ENCODE measurements around the gene PATL1.
"Not testable (repeated sequence)": the region's sequence is repeated elsewhere in the genome, so short reads cannot be mapped to it uniquely, and the experiment has no call there.

The PATL1 gene

DNA sequence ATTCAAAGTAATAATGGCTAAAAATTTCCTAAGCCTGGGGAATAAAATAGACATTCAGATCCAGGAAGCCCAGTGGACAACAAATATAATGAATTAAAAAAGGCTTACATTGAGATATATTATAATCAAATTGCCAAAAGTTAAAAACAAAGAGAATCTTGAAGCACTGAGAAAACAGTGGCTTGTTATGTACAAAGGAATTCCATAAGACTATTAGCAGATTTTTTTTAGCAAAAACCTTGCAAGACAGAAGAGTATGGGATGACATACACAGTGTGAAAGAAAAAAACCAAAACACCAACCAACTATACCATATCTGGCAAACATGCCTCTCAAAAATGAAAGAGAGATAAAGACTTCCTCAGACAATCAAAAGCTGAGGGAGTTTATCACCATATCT, 24.1 kb upstream of the PATL1 start:
- Histone ChIP-seq H3K27ac (ENCODE audit: low read depth, low read length) (no peak overlapping the region), H3K9ac (ENCODE audit: low read depth, low read length) (no peak overlapping the region), H3K36me3 (ENCODE audit: control insufficient read depth, insufficient read depth, low read length) (no peaks in the 10 kb centered on the region), H3K9me3 (ENCODE audit: control insufficient read depth, insufficient read depth, low read length) (peaks cover 18% of the 10 kb centered on the region; the same call in 1 of the 2 replicates), H3K4me1 (ENCODE audit: control insufficient read depth, insufficient read depth, low read length) (no peaks in the 10 kb centered on the region), H3K4me3 (ENCODE audit: low read depth, low read length) (no peak overlapping the region), H3K27me3 (ENCODE audit: control insufficient read depth, insufficient read depth, low read length) (no peaks in the 10 kb centered on the region)

GRCh38 chr11:59691156-59691555, 22.3 kb upstream of the PATL1 start:
- Histone ChIP-seq H3K4me3 (ENCODE audit: low read depth, low read length) (no peak overlapping the region), H3K9me3 (ENCODE audit: control insufficient read depth, insufficient read depth, low read length) (peaks cover 18% of the 10 kb centered on the region; the same call in 1 of the 2 replicates), H3K27ac (ENCODE audit: low read depth, low read length) (no peak overlapping the region), H3K4me1 (ENCODE audit: control insufficient read depth, insufficient read depth, low read length) (no peaks in the 10 kb centered on the region), H3K9ac (ENCODE audit: low read depth, low read length) (no peak overlapping the region), H3K27me3 (ENCODE audit: control insufficient read depth, insufficient read depth, low read length) (no peaks in the 10 kb centered on the region), H3K36me3 (ENCODE audit: control insufficient read depth, insufficient read depth, low read length) (no peaks in the 10 kb centered on the region)

DNA sequence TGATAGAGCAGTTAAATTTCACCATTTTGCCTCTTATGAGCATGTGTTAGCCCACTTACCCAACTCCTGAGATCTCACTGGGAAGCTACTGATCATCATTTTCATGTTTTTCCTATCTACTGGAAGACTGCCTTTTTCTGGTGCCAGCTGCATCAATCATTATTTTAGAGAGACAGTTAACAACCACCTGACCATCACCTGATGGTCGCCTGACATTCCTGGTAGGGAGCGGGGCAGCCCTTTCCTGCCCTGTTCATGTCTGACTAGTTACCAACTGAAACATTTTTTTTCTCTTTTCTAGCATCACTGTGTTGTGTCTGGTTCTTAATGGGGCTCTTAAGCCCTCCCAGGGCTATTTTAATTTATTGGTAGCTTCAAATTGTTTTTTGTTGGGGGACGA, 20.2 kb upstream of the PATL1 start:
- Histone ChIP-seq H3K27me3 (ENCODE audit: control insufficient read depth, insufficient read depth, low read length) (no peaks in the 10 kb centered on the region), H3K4me1 (ENCODE audit: control insufficient read depth, insufficient read depth, low read length) (no peaks in the 10 kb centered on the region), H3K27ac (ENCODE audit: low read depth, low read length) (no peak overlapping the region), H3K36me3 (ENCODE audit: control insufficient read depth, insufficient read depth, low read length) (no peaks in the 10 kb centered on the region), H3K4me3 (ENCODE audit: low read depth, low read length) (no peak overlapping the region), H3K9me3 (ENCODE audit: control insufficient read depth, insufficient read depth, low read length) (peaks cover 18% of the 10 kb centered on the region; the same call in 1 of the 2 replicates), H3K9ac (ENCODE audit: low read depth, low read length) (no peak overlapping the region)

- not testable (repeated sequence) for H3K9ac ChIP-seq (ENCODE audit: low read depth, low read length); H3K27me3 ChIP-seq (ENCODE audit: control insufficient read depth, insufficient read depth, low read length); H3K4me3 ChIP-seq (ENCODE audit: low read depth, low read length); H3K27ac ChIP-seq (ENCODE audit: low read depth, low read length); H3K9me3 ChIP-seq (ENCODE audit: control insufficient read depth, insufficient read depth, low read length); H3K4me1 ChIP-seq (ENCODE audit: control insufficient read depth, insufficient read depth, low read length); H3K36me3 ChIP-seq (ENCODE audit: control insufficient read depth, insufficient read depth, low read length)
Measured at GRCh38 chr11:59681260-59681725, 12.5 kb upstream of the PATL1 start.

DNA sequence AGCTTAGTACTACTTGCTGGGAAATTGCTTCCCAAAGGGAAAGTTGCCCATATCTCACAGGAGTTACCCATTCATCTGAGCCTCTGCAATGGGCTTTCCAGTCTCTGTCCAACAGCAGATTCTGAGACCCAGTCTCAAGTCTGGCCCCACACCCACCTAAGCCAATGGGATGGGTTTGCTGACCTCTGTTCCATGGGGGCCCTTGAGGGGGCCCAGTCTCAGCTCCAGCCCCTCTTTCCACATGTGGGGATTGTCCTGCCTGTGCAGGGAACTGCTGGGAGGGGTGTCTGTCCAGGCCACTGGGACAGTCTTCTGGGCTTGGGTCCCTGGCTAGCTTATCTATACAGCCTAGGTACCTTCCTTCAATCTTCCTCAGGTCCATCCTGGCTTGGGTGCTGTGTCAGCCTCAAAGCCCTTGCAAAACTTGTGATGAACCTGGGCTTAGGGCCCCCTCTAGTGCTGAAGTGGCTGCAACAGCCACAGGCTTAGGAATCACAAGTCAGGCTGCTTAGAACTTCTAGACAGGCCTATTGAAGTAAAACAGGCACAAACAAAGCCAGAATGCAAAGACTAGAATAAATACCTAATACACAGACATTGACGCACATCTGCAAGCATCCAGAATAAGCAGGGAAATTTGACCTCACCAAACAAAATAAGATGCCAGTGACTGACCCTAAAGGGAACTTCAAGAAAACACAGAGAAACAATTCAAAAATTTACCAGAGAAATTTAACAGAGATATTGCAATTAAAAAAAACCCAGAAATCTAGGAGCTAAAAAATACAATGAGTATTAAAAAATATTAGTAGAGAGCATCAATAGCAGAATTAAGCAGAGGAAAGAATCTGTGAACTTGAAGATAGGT, 11.7 kb upstream of the PATL1 start:
- Histone ChIP-seq H3K27me3 (ENCODE audit: control insufficient read depth, insufficient read depth, low read length) (no peaks in the 10 kb centered on the region), H3K9ac (ENCODE audit: low read depth, low read length) (no peak overlapping the region), H3K36me3 (ENCODE audit: control insufficient read depth, insufficient read depth, low read length) (no peaks in the 10 kb centered on the region), H3K4me3 (ENCODE audit: low read depth, low read length) (no peak overlapping the region), H3K4me1 (ENCODE audit: control insufficient read depth, insufficient read depth, low read length) (no peaks in the 10 kb centered on the region), H3K9me3 (ENCODE audit: control insufficient read depth, insufficient read depth, low read length) (no peaks in the 10 kb centered on the region), H3K27ac (ENCODE audit: low read depth, low read length) (no peak overlapping the region)

DNA sequence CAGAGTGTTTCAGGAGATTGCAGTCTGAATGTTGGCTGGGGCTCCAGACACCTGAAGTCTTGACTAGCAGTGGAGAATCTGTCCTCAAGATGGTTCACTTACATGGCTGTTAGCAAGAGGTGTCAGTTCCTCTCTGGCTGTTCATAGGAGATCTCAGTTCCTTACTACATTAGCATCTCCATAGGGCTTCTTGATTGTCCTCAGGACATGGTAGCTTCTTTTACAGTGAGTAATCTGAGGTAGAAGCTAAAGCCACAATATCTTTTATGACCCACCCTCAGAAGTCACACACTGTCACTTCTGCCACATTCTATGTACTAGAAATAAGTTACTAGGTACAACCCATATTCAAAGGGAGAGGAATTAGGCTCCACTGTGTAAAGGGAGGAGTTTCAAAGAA, 10.5 kb upstream of the PATL1 start:
- Histone ChIP-seq H3K27ac (ENCODE audit: low read depth, low read length) (no peak overlapping the region), H3K27me3 (ENCODE audit: control insufficient read depth, insufficient read depth, low read length) (no peaks in the 10 kb centered on the region), H3K36me3 (ENCODE audit: control insufficient read depth, insufficient read depth, low read length) (no peaks in the 10 kb centered on the region), H3K9ac (ENCODE audit: low read depth, low read length) (no peak overlapping the region), H3K4me1 (ENCODE audit: control insufficient read depth, insufficient read depth, low read length) (no peaks in the 10 kb centered on the region), H3K9me3 (ENCODE audit: control insufficient read depth, insufficient read depth, low read length) (no peaks in the 10 kb centered on the region), H3K4me3 (ENCODE audit: low read depth, low read length) (no peak overlapping the region)

GRCh38 chr11:59678813-59679165, 10.0 kb upstream of the PATL1 start:
- H3K36me3 ChIP-seq (ENCODE audit: control insufficient read depth, insufficient read depth, low read length): no peaks in the 10 kb centered on the region

GRCh38 chr11:59678118-59678812, 9.4 kb upstream of the PATL1 start:
- Histone ChIP-seq H3K4me1 (ENCODE audit: control insufficient read depth, insufficient read depth, low read length) (no peaks in the 10 kb centered on the region), H3K9ac (ENCODE audit: low read depth, low read length) (no peak overlapping the region), H3K9me3 (ENCODE audit: control insufficient read depth, insufficient read depth, low read length) (no peaks in the 10 kb centered on the region), H3K36me3 (ENCODE audit: control insufficient read depth, insufficient read depth, low read length) (no peaks in the 10 kb centered on the region), H3K4me3 (ENCODE audit: low read depth, low read length) (no peak overlapping the region), H3K27ac (ENCODE audit: low read depth, low read length) (no peak overlapping the region), H3K27me3 (ENCODE audit: control insufficient read depth, insufficient read depth, low read length) (no peaks in the 10 kb centered on the region)

More at GRCh38 chr11:59678813-59679165, 10.0 kb upstream of the PATL1 start:
- Histone ChIP-seq H3K9me3 (ENCODE audit: control insufficient read depth, insufficient read depth, low read length) (no peaks in the 10 kb centered on the region), H3K9ac (ENCODE audit: low read depth, low read length) (no peak overlapping the region), H3K27ac (ENCODE audit: low read depth, low read length) (no peak overlapping the region), H3K27me3 (ENCODE audit: control insufficient read depth, insufficient read depth, low read length) (no peaks in the 10 kb centered on the region), H3K4me1 (ENCODE audit: control insufficient read depth, insufficient read depth, low read length) (no peaks in the 10 kb centered on the region), H3K4me3 (ENCODE audit: low read depth, low read length) (no peak overlapping the region)

- no peak overlapping the region for H3K9ac ChIP-seq (ENCODE audit: low read depth, low read length)
- no peaks in the 10 kb centered on the region for H3K27me3 ChIP-seq (ENCODE audit: control insufficient read depth, insufficient read depth, low read length)
- no peaks in the 10 kb centered on the region for H3K4me1 ChIP-seq (ENCODE audit: control insufficient read depth, insufficient read depth, low read length)
- H3K27ac ChIP-seq (ENCODE audit: low read depth, low read length): no peak overlapping the region
- H3K9me3 ChIP-seq (ENCODE audit: control insufficient read depth, insufficient read depth, low read length): no peaks in the 10 kb centered on the region
- H3K36me3 ChIP-seq (ENCODE audit: control insufficient read depth, insufficient read depth, low read length): no peaks in the 10 kb centered on the region
- H3K4me3 ChIP-seq (ENCODE audit: low read depth, low read length): no peak overlapping the region
Measured at GRCh38 chr11:59676205-59676604, 7.4 kb upstream of the PATL1 start.

DNA sequence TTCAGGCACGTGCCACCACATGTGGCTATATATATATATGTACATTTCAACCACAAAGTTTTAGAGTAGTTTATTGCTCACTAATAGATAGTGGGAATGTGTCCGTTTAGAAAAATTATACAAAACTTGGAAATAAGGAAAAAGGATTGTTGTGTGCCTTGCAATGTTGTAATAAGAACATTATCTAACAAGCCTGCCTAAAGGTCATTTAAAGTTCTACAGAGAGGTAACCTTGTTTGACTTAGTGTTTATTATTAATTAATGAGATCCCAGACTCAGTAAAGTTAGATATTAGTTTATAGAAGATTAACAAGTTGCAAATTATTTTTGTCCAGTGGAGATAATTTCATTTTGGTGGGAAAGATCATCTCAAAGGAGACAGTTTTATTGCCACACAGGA, 5.5 kb upstream of the PATL1 start:
- Histone ChIP-seq H3K9me3 (ENCODE audit: control insufficient read depth, insufficient read depth, low read length) (no peaks in the 10 kb centered on the region), H3K4me3 (ENCODE audit: low read depth, low read length) (no peak overlapping the region), H3K27ac (ENCODE audit: low read depth, low read length) (no peak overlapping the region), H3K9ac (ENCODE audit: low read depth, low read length) (no peak overlapping the region), H3K36me3 (ENCODE audit: control insufficient read depth, insufficient read depth, low read length) (no peaks in the 10 kb centered on the region), H3K27me3 (ENCODE audit: control insufficient read depth, insufficient read depth, low read length) (no peaks in the 10 kb centered on the region), H3K4me1 (ENCODE audit: control insufficient read depth, insufficient read depth, low read length) (peaks cover 6% of the 10 kb centered on the region)

- Histone ChIP-seq H3K4me3 (ENCODE audit: low read depth, low read length) (no peak overlapping the region), H3K9ac (ENCODE audit: low read depth, low read length) (no peak overlapping the region), H3K27me3 (ENCODE audit: control insufficient read depth, insufficient read depth, low read length) (no peaks in the 10 kb centered on the region), H3K4me1 (ENCODE audit: control insufficient read depth, insufficient read depth, low read length) (peaks cover 6% of the 10 kb centered on the region), H3K27ac (ENCODE audit: low read depth, low read length) (no peak overlapping the region), H3K9me3 (ENCODE audit: control insufficient read depth, insufficient read depth, low read length) (no peaks in the 10 kb centered on the region), H3K36me3 (ENCODE audit: control insufficient read depth, insufficient read depth, low read length) (no peaks in the 10 kb centered on the region)
Measured at GRCh38 chr11:59673291-59673690, 4.5 kb upstream of the PATL1 start.
